HG03159 (cell line): ENCODE results near the gene FAM222A.

ENCODE experiments used
- ATAC-seq: cut with Tn5 transposase; IDR thresholded peaks from one replicate; pipeline ENCODE4 v1.9.1; 2021; ENCODE audit warnings: mild to moderate bottlenecking, moderate library complexity; ENCODE audit not compliant: unreplicated experiment

FAM222A gene

DNA sequence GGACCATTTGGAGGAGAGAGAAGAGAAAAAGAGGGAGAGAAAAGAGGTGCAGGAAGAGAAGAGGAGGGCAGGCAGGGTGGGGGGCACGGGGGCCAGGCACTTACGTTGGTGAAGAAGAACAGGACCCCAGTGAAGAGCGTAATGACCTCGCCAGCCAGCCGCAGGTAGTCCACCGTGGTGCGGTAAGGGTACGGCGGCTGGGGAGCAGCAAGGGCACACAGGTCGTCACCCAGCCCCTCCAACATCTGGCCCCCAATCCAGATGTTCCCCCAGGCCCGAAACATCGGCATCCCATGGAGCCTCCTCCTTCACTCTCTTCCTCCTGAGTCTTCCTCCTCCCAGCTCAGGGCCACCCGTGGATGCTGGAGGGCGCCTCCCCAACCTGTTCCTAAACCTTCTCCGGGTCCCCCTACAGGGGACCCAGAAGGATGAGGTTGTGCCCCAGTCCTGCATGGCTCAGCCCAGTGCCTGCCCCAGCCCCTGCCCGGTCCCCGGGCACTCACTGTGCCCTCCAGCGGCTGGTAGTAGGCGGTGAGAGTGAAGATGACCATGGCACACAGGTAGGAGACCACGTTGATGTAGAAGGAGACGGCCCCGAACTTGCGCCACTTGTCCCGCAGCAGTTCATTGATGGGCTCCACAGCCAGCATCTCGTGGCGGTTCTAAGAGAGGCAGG, 80.3 kb downstream of the FAM222A start:
- no peak for ATAC-seq

DNA sequence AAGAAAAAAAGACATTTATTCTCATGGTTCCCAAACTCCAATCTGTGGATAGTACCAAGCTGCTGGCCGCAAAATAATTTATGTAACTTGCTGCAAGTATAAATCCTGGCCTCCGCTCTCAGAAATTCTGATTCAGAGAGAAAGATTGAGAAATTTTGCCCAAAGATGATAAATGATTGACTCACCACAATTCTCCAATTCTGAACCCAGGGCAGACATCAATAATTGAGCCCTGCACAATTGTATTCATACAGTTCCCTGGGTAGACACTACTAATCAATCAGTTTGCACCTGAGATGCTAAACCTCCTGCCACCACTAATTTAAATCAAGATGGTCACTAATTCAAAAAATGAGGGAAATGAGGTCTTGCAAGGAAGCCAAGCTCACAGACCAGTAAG, 81.4 kb downstream of the FAM222A start:
- ATAC-seq: no peak

GRCh38 chr12:109796057-109796456, 82.4 kb downstream of the FAM222A start:
- no peak for ATAC-seq

DNA sequence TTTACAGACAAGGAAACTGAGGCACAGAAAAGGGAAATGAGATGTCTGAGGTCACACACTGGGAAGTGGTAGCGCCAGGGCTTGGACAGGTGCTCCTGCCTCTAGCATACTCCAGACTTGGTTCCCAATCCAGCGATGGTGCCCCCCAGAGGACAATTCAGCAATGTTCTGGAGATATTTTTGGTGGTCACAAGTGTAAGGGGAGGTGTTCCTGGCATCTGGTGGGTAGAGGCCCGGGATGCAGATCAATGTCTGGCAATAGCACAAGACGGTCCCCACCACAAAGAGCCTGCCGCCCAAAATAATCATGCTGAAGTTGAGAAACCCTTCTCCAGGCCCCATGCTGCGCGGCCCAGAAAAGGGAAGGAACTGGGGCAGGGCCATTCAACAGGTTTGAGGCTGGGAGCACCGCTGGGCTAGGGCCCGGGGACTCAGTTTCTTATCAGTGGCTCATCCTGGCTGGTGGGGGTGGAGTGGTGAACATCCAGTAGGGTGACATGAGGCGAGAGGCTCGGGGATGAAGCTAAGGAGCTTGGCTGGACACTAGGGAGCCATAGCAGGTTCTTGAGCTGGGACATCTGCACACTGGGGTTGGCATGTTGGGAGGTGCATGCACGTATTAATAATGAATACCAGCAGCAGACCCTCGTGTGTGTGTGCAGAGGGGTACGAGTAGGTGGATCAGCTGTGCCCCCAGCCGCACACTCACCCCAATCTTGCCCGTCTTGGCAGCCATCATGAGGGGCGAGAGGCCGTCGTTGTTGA, 84.5 kb downstream of the FAM222A start:
- ATAC-seq: no peak

DNA sequence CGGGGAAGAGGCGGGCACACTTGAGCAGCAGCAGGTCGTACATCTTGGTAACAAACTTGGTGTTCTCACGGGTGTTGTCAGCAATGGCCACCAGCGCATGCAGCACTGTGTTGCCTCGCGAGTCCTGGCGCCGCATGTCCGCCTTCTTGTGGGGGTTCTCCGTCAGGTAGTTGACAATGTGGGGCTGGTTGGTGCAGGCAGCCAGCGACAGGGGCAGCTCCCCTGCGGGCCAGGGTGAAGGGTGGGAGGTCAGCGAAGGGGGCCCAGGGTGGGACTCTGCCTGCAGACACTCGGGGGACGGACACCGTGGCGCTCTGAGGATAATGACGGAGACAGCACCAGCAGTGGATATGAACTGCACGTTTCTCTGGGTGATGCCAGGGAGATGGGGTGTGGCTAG, 85.1 kb downstream of the FAM222A start:
- ATAC-seq: no peak

DNA sequence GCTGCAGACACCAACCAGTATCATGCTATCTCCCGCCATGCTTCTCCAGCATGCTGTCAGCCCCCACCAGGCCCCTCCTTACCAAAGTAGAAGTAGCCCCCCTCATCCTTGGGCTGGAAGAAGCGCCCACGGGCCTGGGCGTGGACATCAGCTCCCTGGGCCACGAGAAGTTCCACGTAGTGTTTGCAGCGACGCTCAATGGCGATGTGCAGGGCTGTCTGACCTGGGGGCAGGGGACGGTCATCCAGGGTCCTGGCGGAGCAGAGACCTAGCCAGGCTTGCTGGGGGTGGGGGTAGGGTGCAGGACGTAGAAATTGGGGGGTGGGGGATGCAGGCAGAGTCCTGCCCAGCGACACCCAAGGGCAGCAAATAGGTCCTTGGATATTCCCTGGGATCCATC, 86.9 kb downstream of the FAM222A start:
- ATAC-seq: no peak

DNA sequence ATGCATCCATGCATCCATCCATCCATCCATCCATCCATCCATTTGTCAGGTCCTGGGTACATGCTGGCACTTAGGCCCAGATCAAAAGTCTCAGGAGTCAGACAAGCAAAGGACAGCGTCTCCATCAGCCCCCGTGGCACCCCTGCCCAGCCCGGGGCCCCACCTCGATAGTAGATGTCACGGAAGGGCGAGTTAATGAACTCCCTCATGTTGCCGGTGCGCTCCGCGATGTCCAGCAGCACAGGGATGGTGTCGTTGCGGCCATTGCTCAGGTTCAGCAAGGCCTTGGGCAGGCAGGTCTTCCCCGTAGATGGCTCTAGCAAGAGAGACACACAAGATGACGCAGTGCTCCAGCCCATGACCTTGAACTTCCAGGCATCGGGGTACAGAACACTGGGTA, 89.2 kb downstream of the FAM222A start:
- no peak for ATAC-seq

DNA sequence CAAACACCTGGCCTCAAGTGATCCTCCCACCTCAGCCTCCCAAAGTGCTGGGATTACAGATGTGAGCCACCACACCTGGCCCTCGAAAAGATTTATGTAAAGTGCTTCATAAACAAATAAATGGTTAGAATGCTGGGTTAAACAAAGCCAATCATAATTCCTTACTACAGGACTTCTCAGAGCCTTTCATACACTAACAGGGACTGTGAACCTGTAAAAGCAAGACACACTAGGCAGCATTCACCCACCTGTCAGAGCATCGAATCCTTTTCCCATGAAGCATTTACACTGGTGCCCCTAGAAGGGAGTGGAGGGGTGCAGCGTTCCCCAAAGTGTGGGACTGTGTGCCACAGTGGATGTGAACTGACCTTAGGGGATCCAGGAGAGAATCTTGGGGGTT, 90.1 kb downstream of the FAM222A start:
- no peak for ATAC-seq

- no peak for ATAC-seq
Measured at GRCh38 chr12:109804820-109805761, 91.5 kb downstream of the FAM222A start.

GRCh38 chr12:109807954-109808643, 94.5 kb downstream of the FAM222A start:
- no peak for ATAC-seq

DNA sequence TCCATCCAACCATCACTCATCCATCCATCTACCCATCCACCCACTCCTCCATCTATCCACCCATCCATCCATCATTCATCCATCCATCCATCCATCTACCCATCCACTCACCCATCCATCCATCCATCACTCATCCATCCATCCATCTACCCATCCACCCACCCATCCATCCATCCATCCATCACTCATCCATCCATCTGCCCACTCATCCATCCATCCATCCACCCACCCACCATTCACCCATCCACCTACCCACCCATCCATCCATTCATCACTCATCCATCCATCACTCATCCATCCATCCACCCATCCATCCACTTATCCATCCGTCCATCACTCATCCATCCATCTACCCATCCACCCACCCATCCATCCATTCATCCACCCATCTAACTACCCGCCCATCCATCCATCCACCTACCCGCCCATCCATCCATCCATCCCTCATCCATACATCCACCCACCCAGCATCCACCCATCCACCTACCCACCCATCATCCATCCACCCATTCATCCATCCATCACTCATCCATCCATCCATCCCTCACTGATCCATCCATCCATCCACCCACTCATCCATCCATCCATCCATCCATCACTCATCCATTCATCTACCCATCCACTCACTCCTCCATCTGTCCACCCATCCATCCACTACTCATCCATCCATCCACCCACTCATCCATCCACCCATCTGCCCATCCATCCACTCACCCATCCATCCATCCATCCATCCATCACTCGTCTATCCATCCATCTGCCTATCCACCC, 95.4 kb downstream of the FAM222A start:
- no peak for ATAC-seq

- no peak for ATAC-seq
Measured at GRCh38 chr12:109810954-109811623, 97.5 kb downstream of the FAM222A start.

DNA sequence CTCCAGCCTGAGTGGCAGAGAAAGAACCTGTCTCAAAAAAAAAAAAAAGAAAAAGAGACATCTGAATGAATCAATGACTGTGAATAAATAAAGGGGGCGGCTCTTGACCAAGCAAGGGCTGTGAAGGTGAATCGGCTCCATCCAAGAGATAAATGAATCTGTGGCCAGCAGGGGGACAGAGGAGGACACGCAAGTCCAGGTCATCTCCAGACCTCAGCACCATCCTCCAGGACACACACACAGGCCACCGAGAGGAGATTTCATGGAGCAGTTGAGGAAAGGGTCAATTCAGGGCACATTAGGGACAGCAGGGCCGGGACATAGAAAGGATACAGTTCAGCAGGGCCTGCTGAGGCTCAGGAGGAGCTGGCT, 98.0 kb downstream of the FAM222A start:
- no peak for ATAC-seq

GRCh38 chr12:109813810-109814416, 100.3 kb downstream of the FAM222A start:
- ATAC-seq: no peak

GRCh38 chr12:109814600-109815150, 101.0 kb downstream of the FAM222A start:
- ATAC-seq: no peak

GRCh38 chr12:109815225-109815624, 101.6 kb downstream of the FAM222A start:
- no peak for ATAC-seq

DNA sequence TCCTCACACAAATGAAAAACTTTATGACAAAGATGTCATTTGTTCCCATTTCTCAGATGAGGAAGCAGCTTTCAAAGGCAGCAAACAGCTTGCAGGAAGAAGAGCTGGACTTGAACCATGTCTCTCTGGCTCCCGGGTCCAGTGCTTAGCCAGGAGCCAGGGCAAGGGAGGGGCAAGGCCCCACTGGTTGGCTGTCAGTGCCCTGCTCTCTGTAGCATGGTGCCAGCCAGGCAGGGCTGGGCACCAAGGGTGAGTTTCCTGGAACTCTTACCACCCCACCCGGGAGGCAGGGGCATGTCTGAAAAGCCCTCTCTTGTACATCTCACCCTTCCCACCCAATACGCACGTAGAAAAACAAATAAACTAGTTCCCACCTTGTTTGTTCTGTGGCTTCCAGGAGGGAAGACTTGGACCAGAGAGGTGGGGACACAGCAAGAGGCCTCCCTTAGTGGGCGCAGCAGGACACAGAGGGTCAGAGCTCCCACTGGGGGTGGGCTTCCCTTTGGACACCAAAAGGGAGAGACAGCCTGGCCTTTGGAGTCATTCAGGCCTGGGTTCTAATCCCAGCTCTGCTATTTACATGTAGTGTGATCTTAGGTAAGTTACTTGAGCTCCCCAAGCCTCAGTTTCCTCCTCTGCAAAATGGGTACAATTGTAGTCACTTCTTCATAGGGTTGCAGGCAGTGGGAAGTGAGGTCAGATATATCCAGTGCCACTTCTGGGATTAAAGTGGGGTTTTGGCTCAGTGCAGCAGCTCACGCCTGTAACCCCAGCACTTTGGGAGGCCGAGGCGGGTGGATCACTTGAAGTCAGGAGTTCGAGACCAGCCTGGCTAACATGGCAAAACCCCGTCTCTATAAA, 102.4 kb downstream of the FAM222A start:
- ATAC-seq: no peak

DNA sequence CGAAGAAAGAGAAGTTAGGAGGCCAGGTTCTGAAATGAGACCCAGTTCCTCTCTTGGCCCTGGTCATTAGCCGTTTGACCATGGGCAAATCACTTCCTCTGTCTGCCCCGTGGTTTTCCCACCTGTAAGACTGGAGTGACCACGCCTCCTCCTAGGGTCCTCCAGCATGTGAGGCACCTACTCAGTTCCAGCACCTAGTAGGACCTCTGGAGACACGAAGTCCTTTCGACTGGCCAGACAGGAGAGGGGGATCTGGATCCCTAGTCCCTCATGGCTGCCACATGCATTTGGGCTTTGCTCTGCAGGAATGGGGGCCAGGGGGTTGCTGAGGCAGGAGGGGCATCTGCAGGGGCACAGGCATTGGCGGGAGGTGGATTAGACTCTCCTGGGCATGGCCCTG, 103.2 kb downstream of the FAM222A start:
- ATAC-seq: no peak
